PC-3 (cell line): Measurements from ENCODE around the gene OR1A1. TPM values are rescaled to one million over a fixed set of nuclear protein-coding genes. Genes with fewer than 3 reads are reported as not detected.

Source experiments
- ATAC-seq: fragments of 200-7000 bp; cut with Tn5 transposase; 2 replicates; pipeline ENCODE4 v1.9.1; 2020; ENCODE audit warnings: mild to moderate bottlenecking, moderate library complexity
- Bru-seq: library from RNA; stranded (reverse); fragments of 400-500 nt; gene quantifications from one replicate; lab custom pipeline; 2021; lab: Mats Ljungman, UMichigan
- BruChase-seq, 2 experiments: library from RNA; stranded (reverse); fragments of 400-500 nt; gene quantifications; one replicate each; lab custom pipeline; 2021; lab: Mats Ljungman, UMichigan
- BruUV-seq: library from RNA; stranded (reverse); fragments of 400-500 nt; replicated peaks from 2 replicates; lab custom pipeline; 2021; lab: Mats Ljungman, UMichigan
- CTCF ChIA-PET: fragments of 300-600 bp; sonication (Branson Sonifier 250); formaldehyde crosslinking; loops from one replicate; lab custom pipeline; 2022; ENCODE audit warnings: antibody characterized with exemption; lab: Charles Lee
- POLR2A ChIA-PET: fragments of 300-600 bp; sonication (Branson Sonifier 250); formaldehyde crosslinking; loops from one replicate; lab custom pipeline; 2022; ENCODE audit warnings: antibody characterized with exemption; ENCODE audit not compliant: unreplicated experiment; lab: Charles Lee
- DNase-seq: peaks from one replicate; pipeline ENCODE4 v3.0.0-alpha.2; 2015
- H2AFZ ChIP-seq: fragments of 300-600 bp; sonication (generic); 2 replicates; pipeline ENCODE4 v1.6.0; 2016; ENCODE audit warnings: antibody characterized with exemption, low read length
- H3F3A ChIP-seq: fragments of 300-600 bp; sonication (generic); one replicate; pipeline ENCODE4 v1.6.0; 2017; ENCODE audit warnings: antibody characterized with exemption, low read length, control low read depth, mild to moderate bottlenecking; ENCODE audit not compliant: unreplicated experiment
- H3K27ac ChIP-seq: fragments of 300-600 bp; sonication (generic); 2 replicates; pipeline ENCODE4 v1.5.1; 2016; ENCODE audit warnings: mild to moderate bottlenecking, low read length
- H3K27me3 ChIP-seq: fragments of 300-600 bp; sonication (generic); 2 replicates; pipeline ENCODE4 v1.6.1; 2016; ENCODE audit warnings: low read length, mixed read lengths
- H3K36me3 ChIP-seq: fragments of 300-600 bp; sonication (generic); 2 replicates; pipeline ENCODE4 v1.6.1; 2016; ENCODE audit warnings: low read depth, mixed run types, low read length, mixed read lengths
- H3K4me1 ChIP-seq: fragments of 300-600 bp; sonication (generic); 2 replicates; pipeline ENCODE4 v1.5.1; 2016; ENCODE audit warnings: low read length; ENCODE audit not compliant: insufficient read depth
- H3K4me2 ChIP-seq: fragments of 300-600 bp; sonication (generic); 2 replicates; pipeline ENCODE4 v1.6.0; 2016; ENCODE audit warnings: low read length
- H3K4me3 ChIP-seq: fragments of 300-600 bp; sonication (generic); 2 replicates; pipeline ENCODE4 v1.5.1; 2016; ENCODE audit warnings: mild to moderate bottlenecking, low read length, mixed read lengths
- H3K79me2 ChIP-seq: fragments of 300-600 bp; sonication (generic); 2 replicates; pipeline ENCODE4 v1.6.1; 2017; ENCODE audit warnings: low read length, mixed read lengths
- H3K9ac ChIP-seq: fragments of 300-600 bp; sonication (generic); 2 replicates; pipeline ENCODE4 v1.6.0; 2016; ENCODE audit warnings: mild to moderate bottlenecking, low read length
- H3K9me2 ChIP-seq: fragments of 300-600 bp; sonication (generic); replicated peaks from 2 replicates; pipeline ENCODE4 v1.6.1; 2016; ENCODE audit warnings: mixed run types, low read length, mixed read lengths
- H3K9me3 ChIP-seq: fragments of 300-600 bp; sonication (generic); 2 replicates; pipeline ENCODE4 v1.6.1; 2016; ENCODE audit warnings: low read length, mixed read lengths
- H4K20me1 ChIP-seq: fragments of 300-600 bp; sonication (generic); 2 replicates; pipeline ENCODE4 v1.6.1; 2016; ENCODE audit warnings: low read length, mixed read lengths
- EZH2 ChIP-seq: fragments of 300-600 bp; sonication (generic); IDR thresholded peaks from one replicate; pipeline ENCODE4 v1.6.1; 2017; ENCODE audit warnings: antibody characterized with exemption, mild to moderate bottlenecking, low read length; ENCODE audit not compliant: unreplicated experiment
- EZH2phosphoT487 ChIP-seq: fragments of 300-600 bp; sonication (generic); IDR thresholded peaks from 2 replicates; pipeline ENCODE4 v1.6.1; 2018; ENCODE audit warnings: mild to moderate bottlenecking, antibody characterized with exemption, low read length, borderline replicate concordance
- intact Hi-C: fragments of 100-400 bp; cut with micrococcal nuclease; formaldehyde crosslinking; loops from 2 replicates; pipeline ENCODE4 v1.9.0; 2023
- long read RNA-seq: library from polyadenylated mRNA; unstranded; transcript quantifications from one replicate; pipeline ENCODE4 v2.0.0, GENCODE V29; 2021; ENCODE audit not compliant: unreplicated experiment
- total RNA-seq: library from RNA; depleted of rRNA; stranded (reverse); fragments of >200 nt; gene quantifications from 2 replicates; pipeline ENCODE4 v1.2.3, GENCODE V29; 2014; rRNA removed
- TF ChIP-seq, protein P1 (sequence below): fragments of 300-600 bp; sonication (generic); conservative IDR thresholded peaks from 2 replicates; pipeline ENCODE4 v1.5.1; 2017; ENCODE audit warnings: antibody characterized with exemption, low read depth, mild to moderate bottlenecking, low read length

Gene OR1A1
- not detected in 2 replicates for total RNA-seq
- not detected for Bru-seq, nascent RNA
- BruChase-seq, experiment 1, labeled RNA remaining after a 6-hour chase = not detected
- BruChase-seq, experiment 2, labeled RNA remaining after a 2-hour chase = not detected
- long read RNA-seq = 0 reads

- Histone ChIP-seq H3F3A (no peaks in the 10 kb centered on the region), H3K9me3 (no peaks in the 10 kb centered on the region), H3K27me3 (peaks cover 4% of the 10 kb centered on the region; the same call in 1 of the 2 replicates), H3K9ac (no peak within 1 kb of the TSS), H3K9me2 (no peaks in the 10 kb centered on the region), H3K27ac (no peak within 1 kb of the TSS), H3K4me1 (no peaks in the 10 kb centered on the region), H4K20me1 (no peaks in the 10 kb centered on the region), H2AFZ (no peak within 1 kb of the TSS), H3K36me3 (no peaks in the 10 kb centered on the region), H3K4me3 (no peak within 1 kb of the TSS), H3K79me2 (no peaks in the 10 kb centered on the region), H3K4me2 (no peak within 1 kb of the TSS)
- TF ChIP-seq, protein P1, sequence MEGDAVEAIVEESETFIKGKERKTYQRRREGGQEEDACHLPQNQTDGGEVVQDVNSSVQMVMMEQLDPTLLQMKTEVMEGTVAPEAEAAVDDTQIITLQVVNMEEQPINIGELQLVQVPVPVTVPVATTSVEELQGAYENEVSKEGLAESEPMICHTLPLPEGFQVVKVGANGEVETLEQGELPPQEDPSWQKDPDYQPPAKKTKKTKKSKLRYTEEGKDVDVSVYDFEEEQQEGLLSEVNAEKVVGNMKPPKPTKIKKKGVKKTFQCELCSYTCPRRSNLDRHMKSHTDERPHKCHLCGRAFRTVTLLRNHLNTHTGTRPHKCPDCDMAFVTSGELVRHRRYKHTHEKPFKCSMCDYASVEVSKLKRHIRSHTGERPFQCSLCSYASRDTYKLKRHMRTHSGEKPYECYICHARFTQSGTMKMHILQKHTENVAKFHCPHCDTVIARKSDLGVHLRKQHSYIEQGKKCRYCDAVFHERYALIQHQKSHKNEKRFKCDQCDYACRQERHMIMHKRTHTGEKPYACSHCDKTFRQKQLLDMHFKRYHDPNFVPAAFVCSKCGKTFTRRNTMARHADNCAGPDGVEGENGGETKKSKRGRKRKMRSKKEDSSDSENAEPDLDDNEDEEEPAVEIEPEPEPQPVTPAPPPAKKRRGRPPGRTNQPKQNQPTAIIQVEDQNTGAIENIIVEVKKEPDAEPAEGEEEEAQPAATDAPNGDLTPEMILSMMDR = no peak
- TF ChIP-seq EZH2phosphoT487 = no peak
- no peak for TF ChIP-seq EZH2
- no peak for ATAC-seq
- ChIA-PET POLR2A (no interaction called here), CTCF (no interaction called here)
- BruUV-seq = no TSS peak
- intact Hi-C loops = no loop called here
- DNase-seq = no peak
These were observed at the start of gene OR1A1 for GRCh38 chr17:3207367-3207766. Gene OR1A1 (plus strand): TSS chr17:3207667. CDS start chr17:3215621, 7,954 bp downstream.

DNA sequence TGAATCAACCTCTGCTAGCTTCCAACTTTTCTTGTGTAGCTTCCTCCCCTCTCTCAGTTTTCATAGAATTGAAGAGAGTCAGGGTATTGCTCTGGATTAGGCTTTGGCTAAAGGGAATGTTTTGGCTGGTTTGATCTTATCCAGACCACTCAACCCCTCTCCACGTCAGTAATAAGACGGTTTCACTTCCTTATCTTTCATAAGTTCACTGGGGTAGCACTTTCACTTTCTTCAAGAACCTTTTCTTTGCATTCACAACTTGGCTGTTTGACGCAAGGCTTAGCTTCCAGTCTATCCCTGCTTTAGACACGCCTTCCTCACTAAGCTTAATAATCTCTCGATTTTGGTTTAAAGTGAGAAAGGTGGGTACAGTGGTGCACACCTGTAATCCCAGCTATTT is 39.9 kb upstream of the OR1A1 start:
- Histone ChIP-seq H3K36me3 (no peaks in the 10 kb centered on the region), H3F3A (no peaks in the 10 kb centered on the region), H3K9me2 (no peaks in the 10 kb centered on the region), H3K4me3 (no peak overlapping the region), H3K27me3 (peaks cover 21% of the 10 kb centered on the region), H3K27ac (no peak overlapping the region), H2AFZ (no peak overlapping the region), H3K9me3 (no peaks in the 10 kb centered on the region), H3K4me1 (no peaks in the 10 kb centered on the region), H3K9ac (no peak overlapping the region), H4K20me1 (no peaks in the 10 kb centered on the region), H3K79me2 (no peaks in the 10 kb centered on the region), H3K4me2 (no peak overlapping the region)
- intact Hi-C loops = no loop called here
- no peak for DNase-seq
- no peak for ATAC-seq
- BruUV-seq = no TSS peak
- ChIA-PET CTCF (no interaction called here), POLR2A (no interaction called here)
- TF ChIP-seq EZH2 = no peak
- TF ChIP-seq EZH2phosphoT487 = no peak
- TF ChIP-seq, protein P1 = no peak

GRCh38 chr17:3189961-3190360 is 17.5 kb upstream of the OR1A1 start:
- H3K9ac ChIP-seq = no peak overlapping the region
- no peaks in the 10 kb centered on the region for H3K79me2 ChIP-seq
- ATAC-seq (no peak), DNase-seq (no peak)
- ChIA-PET CTCF (no interaction called here), POLR2A (no interaction called here)
- TF ChIP-seq EZH2phosphoT487 (no peak), EZH2 (no peak)
- no peaks in the 10 kb centered on the region for H3K9me3 ChIP-seq
- intact Hi-C loops = no loop called here
- no peaks in the 10 kb centered on the region for H3K9me2 ChIP-seq
- no peak overlapping the region for H2AFZ ChIP-seq
- no peak overlapping the region for H3K4me3 ChIP-seq
- no peaks in the 10 kb centered on the region for H3F3A ChIP-seq
- no TSS peak for BruUV-seq
- H3K4me1 ChIP-seq = no peaks in the 10 kb centered on the region
- no peak overlapping the region for H3K27ac ChIP-seq
- no peaks in the 10 kb centered on the region for H4K20me1 ChIP-seq
- peaks cover 28% of the 10 kb centered on the region for H3K27me3 ChIP-seq
- no peak overlapping the region for H3K4me2 ChIP-seq
- H3K36me3 ChIP-seq = no peaks in the 10 kb centered on the region
